HepG2 (cell line): ENCODE measurements around the gene AP1G1. TPM values are rescaled to one million over a fixed set of nuclear protein-coding genes. Genes with fewer than 3 reads are reported as not detected.

Experiments
- HOXA9 ChIP-seq: sonication (generic); formaldehyde crosslinking; IDR thresholded peaks from 2 replicates; pipeline ENCODE4 v1.8.1; 2022; ENCODE audit warnings: missing genetic modification reagents, mild to moderate bottlenecking, moderate library complexity, borderline replicate concordance
- POLR2A ChIP-seq, 2 experiments: IDR thresholded peaks; 2 replicates each; pipeline ENCODE4 v1.6.1; 2011; ENCODE audit warnings: low read depth in 2 of 2, low read length in 2 of 2, mild to moderate bottlenecking in 1 of 2, moderate library complexity in 1 of 2; ENCODE audit not compliant: insufficient read depth in 1 of 2
- SMAD1 ChIP-seq: sonication (generic); formaldehyde crosslinking; IDR thresholded peaks from 2 replicates; pipeline ENCODE4 v1.4.0; 2020; ENCODE audit warnings: missing genetic modification reagents, low read depth, mild to moderate bottlenecking, borderline replicate concordance
- SP140L ChIP-seq: sonication (generic); formaldehyde crosslinking; IDR thresholded peaks from 2 replicates; pipeline ENCODE4 v1.4.0; 2020; ENCODE audit warnings: missing genetic modification reagents, borderline replicate concordance
- ZNF564 ChIP-seq: sonication (generic); formaldehyde crosslinking; IDR thresholded peaks from 2 replicates; pipeline ENCODE4 v1.8.1; 2023; ENCODE audit warnings: mild to moderate bottlenecking, missing genetic modification reagents
- ZNF704 ChIP-seq: sonication (generic); formaldehyde crosslinking; IDR thresholded peaks from 2 replicates; pipeline ENCODE4 v1.8.1; 2023; ENCODE audit warnings: mild to moderate bottlenecking, inconsistent platforms, moderate library complexity, missing genetic modification reagents, borderline replicate concordance
- polyA plus RNA-seq, 8 experiments: library from polyadenylated mRNA; depleted of rRNA in 3 of 8; stranded (reverse) in 7 of 8; unstranded in 1 of 8; fragments of >200 nt; fragmentation: Illumina TruSeq in 4 of 8; extraction: Trizol in 4 of 8; gene quantifications; 2 replicates each; pipeline versions ENCODE4 v1.2.1 to v1.2.3, GENCODE V29; 2011 to 2016; ENCODE audit warnings: low read depth in 4 of 8, missing spikeins in 1 of 8, mixed read lengths in 1 of 8; ENCODE audit not compliant: insufficient read depth in 1 of 8
- total RNA-seq, 5 experiments: library from RNA; depleted of rRNA; stranded (reverse); fragments of >200 nt; fragmentation: Illumina TruSeq; extraction: Trizol; gene quantifications; 2 replicates each; pipeline ENCODE4 v1.2.3, GENCODE V29; 2016; ENCODE audit warnings: low read depth in 1 of 5
- TF ChIP-seq, protein P1 (sequence below): sonication (generic); formaldehyde crosslinking; IDR thresholded peaks from 2 replicates; pipeline ENCODE4 v1.4.0; 2020; ENCODE audit warnings: missing genetic modification reagents
- TF ChIP-seq, protein P2 (sequence below): sonication (generic); formaldehyde crosslinking; IDR thresholded peaks from 2 replicates; pipeline ENCODE4 v1.4.0; 2020; ENCODE audit warnings: missing genetic modification reagents, borderline replicate concordance
- TF ChIP-seq, protein P3 (sequence below): sonication (generic); formaldehyde crosslinking; IDR thresholded peaks from 2 replicates; pipeline ENCODE4 v1.8.0; 2023; ENCODE audit warnings: mild to moderate bottlenecking, missing genetic modification reagents
- TF ChIP-seq, protein P4 (sequence below): sonication (generic); formaldehyde crosslinking; IDR thresholded peaks from 2 replicates; pipeline ENCODE4 v1.8.0; 2022; ENCODE audit warnings: missing genetic modification reagents, mild to moderate bottlenecking, inconsistent platforms, borderline replicate concordance
- TF ChIP-seq, protein P5 (sequence below): sonication (generic); formaldehyde crosslinking; IDR thresholded peaks from 2 replicates; pipeline ENCODE4 v1.4.0; 2020; ENCODE audit warnings: missing genetic modification reagents
- TF ChIP-seq, protein P6 (sequence below), 2 experiments: sonication (generic) in 1 of 2; formaldehyde crosslinking in 1 of 2; IDR thresholded peaks; 2 replicates each; pipeline versions ENCODE4 v1.5.1 to v1.6.1; 2011 to 2020; ENCODE audit warnings: borderline replicate concordance in 1 of 2, low read depth in 1 of 2, low read length in 1 of 2, mild to moderate bottlenecking in 1 of 2, missing genetic modification reagents in 1 of 2, moderate library complexity in 1 of 2

The AP1G1 gene
- total and polyA plus RNA-seq, 2 of the 13 experiments (the other 11 are each of a cell fraction or from before 2014, with no cell fraction given) = 62.2 to 66.2 TPM

DNA sequence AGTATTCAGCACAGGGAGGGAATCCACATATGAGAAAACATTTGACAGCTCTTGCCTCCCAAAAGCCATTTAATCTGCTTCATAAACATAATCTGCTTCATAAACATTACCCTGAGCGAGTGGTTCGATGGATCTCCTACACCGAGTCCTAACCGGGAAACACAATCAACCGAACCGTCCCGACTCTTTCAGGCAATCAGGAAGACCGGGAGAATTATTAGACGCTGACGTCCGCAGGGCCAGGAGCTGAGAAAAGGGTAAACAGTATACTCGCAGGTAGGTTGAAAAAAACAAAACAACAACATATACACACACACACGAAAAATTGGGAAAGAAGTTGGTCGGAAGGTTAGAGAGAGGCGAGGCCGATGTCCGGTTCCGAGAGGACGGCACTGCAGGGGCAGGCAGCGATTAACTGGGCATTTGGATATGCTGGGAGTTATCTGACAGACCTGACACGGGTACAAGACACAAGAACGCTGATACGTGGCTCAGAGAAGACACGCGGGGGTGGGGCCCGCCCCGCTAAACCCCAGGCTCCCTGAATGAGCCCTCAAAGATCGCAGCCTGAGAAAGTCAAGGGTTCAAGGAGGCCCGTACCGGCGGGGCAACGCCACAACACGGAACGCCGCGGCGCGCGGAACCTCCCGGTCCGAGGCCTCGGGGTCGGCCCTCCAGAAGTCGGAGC, 585 bp downstream of the AP1G1 start (continued):
- TF ChIP-seq, protein P1, sequence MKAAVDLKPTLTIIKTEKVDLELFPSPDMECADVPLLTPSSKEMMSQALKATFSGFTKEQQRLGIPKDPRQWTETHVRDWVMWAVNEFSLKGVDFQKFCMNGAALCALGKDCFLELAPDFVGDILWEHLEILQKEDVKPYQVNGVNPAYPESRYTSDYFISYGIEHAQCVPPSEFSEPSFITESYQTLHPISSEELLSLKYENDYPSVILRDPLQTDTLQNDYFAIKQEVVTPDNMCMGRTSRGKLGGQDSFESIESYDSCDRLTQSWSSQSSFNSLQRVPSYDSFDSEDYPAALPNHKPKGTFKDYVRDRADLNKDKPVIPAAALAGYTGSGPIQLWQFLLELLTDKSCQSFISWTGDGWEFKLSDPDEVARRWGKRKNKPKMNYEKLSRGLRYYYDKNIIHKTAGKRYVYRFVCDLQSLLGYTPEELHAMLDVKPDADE (CRISPR knock-in tag) = 0 out of 2 replicates have a peak, but pooled peaks have one; percentile 25
- TF ChIP-seq, protein P2, sequence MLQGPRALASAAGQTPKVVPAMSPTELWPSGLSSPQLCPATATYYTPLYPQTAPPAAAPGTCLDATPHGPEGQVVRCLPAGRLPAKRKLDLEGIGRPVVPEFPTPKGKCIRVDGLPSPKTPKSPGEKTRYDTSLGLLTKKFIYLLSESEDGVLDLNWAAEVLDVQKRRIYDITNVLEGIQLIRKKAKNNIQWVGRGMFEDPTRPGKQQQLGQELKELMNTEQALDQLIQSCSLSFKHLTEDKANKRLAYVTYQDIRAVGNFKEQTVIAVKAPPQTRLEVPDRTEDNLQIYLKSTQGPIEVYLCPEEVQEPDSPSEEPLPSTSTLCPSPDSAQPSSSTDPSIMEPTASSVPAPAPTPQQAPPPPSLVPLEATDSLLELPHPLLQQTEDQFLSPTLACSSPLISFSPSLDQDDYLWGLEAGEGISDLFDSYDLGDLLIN (CRISPR knock-in tag) = peak; percentile 85
- TF ChIP-seq, protein P3, sequence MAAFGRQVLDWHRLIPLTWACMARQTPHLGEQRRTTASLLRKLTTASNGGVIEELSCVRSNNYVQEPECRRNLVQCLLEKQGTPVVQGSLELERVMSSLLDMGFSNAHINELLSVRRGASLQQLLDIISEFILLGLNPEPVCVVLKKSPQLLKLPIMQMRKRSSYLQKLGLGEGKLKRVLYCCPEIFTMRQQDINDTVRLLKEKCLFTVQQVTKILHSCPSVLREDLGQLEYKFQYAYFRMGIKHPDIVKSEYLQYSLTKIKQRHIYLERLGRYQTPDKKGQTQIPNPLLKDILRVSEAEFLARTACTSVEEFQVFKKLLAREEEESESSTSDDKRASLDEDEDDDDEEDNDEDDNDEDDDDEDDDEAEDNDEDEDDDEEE (CRISPR knock-in tag) = 0 out of 2 replicates have a peak, but pooled peaks have one; percentile 36
- 0 out of 2 replicates have a peak, but pooled peaks have one; percentile 27 for TF ChIP-seq ZNF564 (CRISPR knock-in tag)
- TF ChIP-seq SMAD1 (CRISPR knock-in tag) = no peak
- TF ChIP-seq, protein P4, sequence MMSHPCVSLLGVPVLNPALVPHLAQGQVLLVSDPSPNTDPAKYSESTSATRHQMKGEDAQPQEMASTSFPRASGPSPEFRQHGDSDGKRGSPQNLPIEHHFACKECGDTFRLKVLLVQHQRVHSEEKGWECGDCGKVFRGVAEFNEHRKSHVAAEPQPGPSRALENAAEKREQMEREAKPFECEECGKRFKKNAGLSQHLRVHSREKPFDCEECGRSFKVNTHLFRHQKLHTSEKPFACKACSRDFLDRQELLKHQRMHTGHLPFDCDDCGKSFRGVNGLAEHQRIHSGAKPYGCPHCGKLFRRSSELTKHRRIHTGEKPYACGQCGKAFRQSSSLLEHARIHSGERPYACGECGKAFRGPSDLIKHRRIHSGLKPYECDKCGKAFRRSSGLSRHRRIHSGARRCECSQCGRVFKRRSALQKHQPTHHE (CRISPR knock-in tag) = no peak
- 0 out of 2 replicates have a peak, but pooled peaks have one; percentile 15 for TF ChIP-seq SP140L (CRISPR knock-in tag)
- peak; percentile 36; the same call in 1 of the 2 replicates for TF ChIP-seq ZNF704 (CRISPR knock-in tag)
- TF ChIP-seq, protein P5, sequence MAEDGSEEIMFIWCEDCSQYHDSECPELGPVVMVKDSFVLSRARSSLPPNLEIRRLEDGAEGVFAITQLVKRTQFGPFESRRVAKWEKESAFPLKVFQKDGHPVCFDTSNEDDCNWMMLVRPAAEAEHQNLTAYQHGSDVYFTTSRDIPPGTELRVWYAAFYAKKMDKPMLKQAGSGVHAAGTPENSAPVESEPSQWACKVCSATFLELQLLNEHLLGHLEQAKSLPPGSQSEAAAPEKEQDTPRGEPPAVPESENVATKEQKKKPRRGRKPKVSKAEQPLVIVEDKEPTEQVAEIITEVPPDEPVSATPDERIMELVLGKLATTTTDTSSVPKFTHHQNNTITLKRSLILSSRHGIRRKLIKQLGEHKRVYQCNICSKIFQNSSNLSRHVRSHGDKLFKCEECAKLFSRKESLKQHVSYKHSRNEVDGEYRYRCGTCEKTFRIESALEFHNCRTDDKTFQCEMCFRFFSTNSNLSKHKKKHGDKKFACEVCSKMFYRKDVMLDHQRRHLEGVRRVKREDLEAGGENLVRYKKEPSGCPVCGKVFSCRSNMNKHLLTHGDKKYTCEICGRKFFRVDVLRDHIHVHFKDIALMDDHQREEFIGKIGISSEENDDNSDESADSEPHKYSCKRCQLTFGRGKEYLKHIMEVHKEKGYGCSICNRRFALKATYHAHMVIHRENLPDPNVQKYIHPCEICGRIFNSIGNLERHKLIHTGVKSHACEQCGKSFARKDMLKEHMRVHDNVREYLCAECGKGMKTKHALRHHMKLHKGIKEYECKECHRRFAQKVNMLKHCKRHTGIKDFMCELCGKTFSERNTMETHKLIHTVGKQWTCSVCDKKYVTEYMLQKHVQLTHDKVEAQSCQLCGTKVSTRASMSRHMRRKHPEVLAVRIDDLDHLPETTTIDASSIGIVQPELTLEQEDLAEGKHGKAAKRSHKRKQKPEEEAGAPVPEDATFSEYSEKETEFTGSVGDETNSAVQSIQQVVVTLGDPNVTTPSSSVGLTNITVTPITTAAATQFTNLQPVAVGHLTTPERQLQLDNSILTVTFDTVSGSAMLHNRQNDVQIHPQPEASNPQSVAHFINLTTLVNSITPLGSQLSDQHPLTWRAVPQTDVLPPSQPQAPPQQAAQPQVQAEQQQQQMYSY = peak; percentile 55; the same call in 1 of the 2 replicates
- 0 out of 2 replicates have a peak, but pooled peaks have one; percentile 28 for TF ChIP-seq HOXA9 (CRISPR knock-in tag)
- TF ChIP-seq POLR2A (IDR thresholded peaks at IDR 0.05; ENCODE audit: insufficient read depth in 1 of 2, low read depth in 2 of 2, low read length in 2 of 2) = 0 out of 4 replicates have a peak, but pooled peaks of 1 of the 2 experiments have one; percentile 5
- TF ChIP-seq, protein P6, sequence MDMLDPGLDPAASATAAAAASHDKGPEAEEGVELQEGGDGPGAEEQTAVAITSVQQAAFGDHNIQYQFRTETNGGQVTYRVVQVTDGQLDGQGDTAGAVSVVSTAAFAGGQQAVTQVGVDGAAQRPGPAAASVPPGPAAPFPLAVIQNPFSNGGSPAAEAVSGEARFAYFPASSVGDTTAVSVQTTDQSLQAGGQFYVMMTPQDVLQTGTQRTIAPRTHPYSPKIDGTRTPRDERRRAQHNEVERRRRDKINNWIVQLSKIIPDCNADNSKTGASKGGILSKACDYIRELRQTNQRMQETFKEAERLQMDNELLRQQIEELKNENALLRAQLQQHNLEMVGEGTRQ (IDR thresholded peaks at IDR 0.05; ENCODE audit: low read depth, low read length) = no peak
- TF ChIP-seq, protein P6 (CRISPR knock-in tag; IDR thresholded peaks at IDR 0.05; ENCODE audit: borderline replicate concordance) = no peak
- TF ChIP-seq, all 625 proteins: peak for 26
